Measurements from ENCODE around the gene FXN. TPM values are rescaled to one million over a fixed set of nuclear protein-coding genes. Genes with fewer than 3 reads are reported as not detected.

FXN gene
- total RNA-seq, 1 donor, result 8.7 TPM

DNA sequence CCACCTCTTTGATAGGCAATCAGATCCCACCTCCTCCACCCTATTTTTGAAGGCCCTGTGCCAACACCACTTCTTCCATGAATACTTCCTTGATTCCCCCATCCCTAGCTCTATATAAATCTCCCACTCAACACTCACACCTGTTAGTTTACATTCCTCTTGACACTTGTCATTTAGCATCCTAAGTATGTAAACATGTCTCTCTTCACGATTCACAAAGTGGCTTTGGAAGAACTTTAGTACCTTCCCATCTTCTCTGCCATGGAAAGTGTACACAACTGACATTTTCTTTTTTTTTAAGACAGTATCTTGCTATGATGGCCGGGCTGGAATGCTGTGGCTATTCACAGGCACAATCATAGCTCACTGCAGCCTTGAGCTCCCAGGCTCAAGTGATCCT, 1.5 kb upstream of the FXN start:
- H3K4me3 ChIP-seq (ENCODE audit: low read depth, low read length), result no peak overlapping the region
- DNase-seq (ENCODE audit: low read depth), result no peak
- TF ChIP-seq CTCF (IDR thresholded peaks at IDR 0.05; ENCODE audit: insufficient read depth, low read length), result no peak

- H3K4me3 ChIP-seq (ENCODE audit: low read depth, low read length), result peak overlapping the region; percentile 96
- TF ChIP-seq CTCF (IDR thresholded peaks at IDR 0.05; ENCODE audit: insufficient read depth, low read length), result no peak
- no peak for DNase-seq (ENCODE audit: low read depth)
These were observed 757 bp downstream of the FXN start for GRCh38 chr9:69036309-69036708.

DNA sequence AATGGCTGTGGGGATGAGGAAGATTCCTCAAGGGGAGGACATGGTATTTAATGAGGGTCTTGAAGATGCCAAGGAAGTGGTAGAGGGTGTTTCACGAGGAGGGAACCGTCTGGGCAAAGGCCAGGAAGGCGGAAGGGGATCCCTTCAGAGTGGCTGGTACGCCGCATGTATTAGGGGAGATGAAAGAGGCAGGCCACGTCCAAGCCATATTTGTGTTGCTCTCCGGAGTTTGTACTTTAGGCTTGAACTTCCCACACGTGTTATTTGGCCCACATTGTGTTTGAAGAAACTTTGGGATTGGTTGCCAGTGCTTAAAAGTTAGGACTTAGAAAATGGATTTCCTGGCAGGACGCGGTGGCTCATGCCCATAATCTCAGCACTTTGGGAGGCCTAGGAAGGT, 1.2 kb downstream of the FXN start:
- peak overlapping the region; percentile 96 for H3K4me3 ChIP-seq (ENCODE audit: low read depth, low read length)
- no peak for DNase-seq (ENCODE audit: low read depth)
- no peak for TF ChIP-seq CTCF (IDR thresholded peaks at IDR 0.05; ENCODE audit: insufficient read depth, low read length)

- DNase-seq (ENCODE audit: low read depth), result no peak
- TF ChIP-seq CTCF (IDR thresholded peaks at IDR 0.05; ENCODE audit: insufficient read depth, low read length), result no peak
- no peak overlapping the region for H3K4me3 ChIP-seq (ENCODE audit: low read depth, low read length)
These were observed 5.1 kb downstream of the FXN start for GRCh38 chr9:69040646-69041045.

DNA sequence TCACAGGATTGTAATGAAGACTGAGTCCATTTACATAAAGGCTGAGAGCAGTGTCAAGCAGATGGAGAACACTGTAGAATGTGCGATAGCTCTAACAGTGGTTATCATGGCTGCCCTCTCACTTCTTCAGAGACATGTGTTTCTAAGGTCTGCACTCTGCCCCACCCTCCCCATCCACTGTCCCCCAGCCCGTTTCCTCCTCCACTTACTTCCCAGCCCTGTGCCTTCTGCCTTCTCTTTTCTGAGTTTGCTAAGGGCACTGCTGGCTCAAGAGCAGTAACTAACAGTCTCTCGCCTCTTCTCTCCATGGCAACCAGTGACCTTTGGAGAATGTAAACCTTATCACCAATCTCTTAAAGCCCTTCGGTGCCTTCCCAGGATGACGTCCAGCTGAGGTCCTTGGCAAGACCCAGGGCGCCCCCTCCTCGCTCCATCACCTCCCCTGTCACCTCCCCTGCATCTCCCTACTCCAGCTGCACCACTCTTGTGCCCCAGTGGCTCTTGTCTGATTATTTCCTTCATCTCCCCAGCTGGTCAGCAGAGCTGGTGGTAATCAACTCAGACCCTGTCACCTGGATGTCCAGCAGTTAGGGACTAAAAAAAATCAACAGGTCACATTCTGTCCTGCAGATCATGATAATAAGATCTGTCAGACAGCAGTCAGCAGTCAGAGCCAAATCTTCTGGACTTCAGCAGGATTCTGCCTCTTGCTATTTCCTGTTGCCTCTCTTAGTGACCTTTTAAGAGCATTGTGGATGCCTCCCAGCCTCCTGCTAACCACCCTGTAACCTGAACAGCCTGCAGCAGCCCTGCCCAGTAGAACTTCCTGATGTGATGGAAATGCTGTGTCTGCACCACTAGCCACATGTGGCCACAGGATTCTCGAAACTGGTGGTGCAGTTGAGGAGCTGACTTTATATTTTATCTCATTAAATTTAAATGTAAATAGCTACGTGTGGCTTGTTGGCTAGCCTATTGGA, 9.0 kb downstream of the FXN start:
- peak; percentile 20 for DNase-seq (ENCODE audit: low read depth)
- TF ChIP-seq CTCF (IDR thresholded peaks at IDR 0.05; ENCODE audit: insufficient read depth, low read length), result no peak
- H3K4me3 ChIP-seq (ENCODE audit: low read depth, low read length), result no peak overlapping the region

GRCh38 chr9:69045821-69046220, 10.3 kb downstream of the FXN start:
- TF ChIP-seq CTCF (IDR thresholded peaks at IDR 0.05; ENCODE audit: insufficient read depth, low read length), result no peak
- no peak for DNase-seq (ENCODE audit: low read depth)
- H3K4me3 ChIP-seq (ENCODE audit: low read depth, low read length), result no peak overlapping the region

All from fibroblast of the aortic adventitia (primary cell).